Embryonic facial prominence (tissue), 1 donor: Measurements from ENCODE around the gene PACRGL.

Source experiments
- DNase-seq: peaks from one replicate; pipeline ENCODE4 v3.0.0-alpha.2; 2016; ENCODE audit errors: extremely low spot score

Gene PACRGL

DNA sequence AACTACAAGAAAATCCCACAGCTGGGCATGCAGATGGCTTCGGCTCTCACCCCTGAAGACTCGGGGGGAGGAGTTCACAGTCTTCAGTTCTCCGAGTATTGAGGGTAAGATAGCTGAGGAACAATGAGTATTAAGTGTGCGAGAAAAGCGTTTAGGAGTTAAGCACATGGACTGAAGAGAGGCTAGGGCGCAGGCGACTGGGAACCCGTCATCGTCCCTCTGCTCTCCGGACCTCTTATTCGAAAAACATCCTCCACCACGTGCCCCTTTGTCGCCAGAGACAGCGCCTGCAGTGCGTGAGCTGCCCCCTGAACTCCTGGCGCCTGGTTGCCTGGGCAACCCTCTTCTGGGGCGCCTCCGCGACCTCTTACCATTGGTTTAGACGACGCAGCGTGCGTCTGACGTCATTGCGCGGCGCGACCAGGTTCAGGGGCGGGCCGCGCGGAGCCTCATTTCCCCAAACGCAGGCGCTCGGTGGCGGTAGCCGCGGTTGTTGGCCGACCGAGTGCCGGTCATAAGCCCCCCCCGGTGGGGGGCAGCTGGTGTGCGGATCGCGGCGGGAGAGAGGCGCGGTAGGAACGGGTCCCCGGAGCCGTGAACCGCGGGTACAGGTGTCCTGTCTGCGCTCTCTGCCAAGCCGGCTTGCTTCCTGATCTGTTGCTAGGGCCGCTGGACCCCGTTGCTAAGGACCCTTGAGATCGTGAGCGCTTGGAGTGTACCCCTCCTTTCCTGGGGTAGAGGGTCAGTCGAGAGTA, at the start of gene PACRGL:
Gene PACRGL, plus strand, starts transcription at position 452 of the 755 bp plus-strand sequence. CDS start 4,024 bp downstream, outside the sequence.
- DNase-seq: peak; percentile 95

DNA sequence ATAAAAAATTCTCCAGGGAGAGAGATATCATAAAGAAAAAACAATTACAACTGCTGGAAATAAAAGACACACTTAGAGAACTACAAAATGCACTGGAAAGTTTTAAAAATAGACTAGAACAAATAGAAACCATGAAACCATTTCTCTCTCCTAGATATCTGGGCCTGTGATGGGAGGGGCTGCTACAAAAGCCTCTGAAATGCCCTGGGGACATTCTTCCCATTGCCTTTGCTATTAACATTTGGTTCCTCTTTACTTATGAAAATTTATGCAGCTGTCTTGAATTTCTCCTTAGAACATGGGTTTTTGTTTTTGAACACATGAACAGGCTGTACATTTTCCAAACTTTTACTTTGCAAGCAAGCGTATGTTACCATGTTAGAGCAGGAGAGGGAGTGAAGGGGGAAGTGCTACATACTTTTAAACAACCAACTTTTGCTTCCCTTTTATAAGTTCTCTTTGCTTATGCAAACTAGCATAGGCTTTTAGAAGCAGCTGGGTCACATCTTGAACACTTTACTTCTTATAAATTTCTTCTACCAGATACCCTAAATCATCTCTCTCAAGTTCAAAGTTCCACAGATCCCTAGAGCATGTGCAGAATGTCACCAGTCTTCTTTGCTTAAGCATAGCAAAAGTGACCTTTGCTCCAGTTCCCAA, 47.9 kb upstream of the PACRGL start:
- no peak for DNase-seq

DNA sequence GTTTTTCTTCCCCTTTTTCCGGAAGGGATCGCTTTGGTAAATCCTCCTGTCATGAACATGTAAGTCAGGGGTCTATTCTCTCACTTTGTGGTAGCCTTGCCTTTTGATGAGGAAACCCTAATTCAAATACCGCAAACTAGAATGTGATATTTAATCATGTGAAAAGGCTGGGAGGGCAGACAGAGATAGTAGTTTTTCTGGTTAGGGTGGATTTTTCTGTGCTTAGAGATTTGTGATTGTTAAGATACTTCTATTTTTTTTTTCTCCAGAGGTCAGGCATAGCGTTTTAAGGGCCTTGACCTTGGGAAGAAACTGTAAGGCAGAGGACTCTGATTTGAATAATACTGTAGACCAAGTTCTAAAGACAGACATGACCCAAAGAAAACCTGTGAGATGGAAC, 41.8 kb upstream of the PACRGL start:
- no peak for DNase-seq

DNA sequence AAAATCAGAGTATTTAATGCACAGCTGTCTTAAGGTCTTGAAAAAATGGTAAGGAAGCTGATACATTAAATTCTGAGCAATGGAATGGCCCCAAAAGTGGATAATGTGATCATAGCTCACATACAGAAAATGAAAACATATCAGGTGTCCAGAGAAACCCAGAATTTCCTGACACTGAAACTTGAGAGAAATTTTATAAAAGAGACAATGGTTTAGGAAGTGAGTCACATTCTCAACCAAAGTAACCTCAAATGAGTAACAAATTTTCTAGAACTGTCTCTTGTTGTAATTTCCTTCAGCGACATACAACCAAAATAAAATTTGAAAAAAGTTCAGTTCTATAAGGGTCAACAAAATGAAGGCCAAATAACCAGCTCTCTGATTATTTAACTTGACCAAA, 37.4 kb upstream of the PACRGL start:
- DNase-seq: no peak

GRCh38 chr4:20666012-20666860, 34.0 kb upstream of the PACRGL start:
- DNase-seq: no peak

GRCh38 chr4:20672262-20672661, 28.0 kb upstream of the PACRGL start:
- no peak for DNase-seq

DNA sequence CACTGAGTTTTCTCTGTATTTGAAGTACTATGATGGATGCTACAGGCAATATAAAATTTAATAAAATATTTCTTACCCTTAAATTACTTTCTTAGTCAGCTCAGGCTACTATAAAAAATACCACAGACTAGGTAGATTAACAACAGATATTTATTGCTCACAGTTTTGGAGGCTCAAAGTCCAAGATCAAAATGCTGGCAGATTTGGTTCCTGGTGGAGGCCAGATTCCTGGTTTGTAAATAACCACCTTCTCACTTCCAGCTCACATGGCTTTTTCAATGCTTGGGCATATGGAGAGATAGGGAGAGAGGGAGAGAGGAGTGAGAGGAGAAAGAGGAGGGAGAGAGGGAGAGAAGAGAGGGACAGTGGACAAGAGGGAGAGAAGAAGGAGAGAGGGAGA, 24.5 kb upstream of the PACRGL start:
- no peak for DNase-seq

DNA sequence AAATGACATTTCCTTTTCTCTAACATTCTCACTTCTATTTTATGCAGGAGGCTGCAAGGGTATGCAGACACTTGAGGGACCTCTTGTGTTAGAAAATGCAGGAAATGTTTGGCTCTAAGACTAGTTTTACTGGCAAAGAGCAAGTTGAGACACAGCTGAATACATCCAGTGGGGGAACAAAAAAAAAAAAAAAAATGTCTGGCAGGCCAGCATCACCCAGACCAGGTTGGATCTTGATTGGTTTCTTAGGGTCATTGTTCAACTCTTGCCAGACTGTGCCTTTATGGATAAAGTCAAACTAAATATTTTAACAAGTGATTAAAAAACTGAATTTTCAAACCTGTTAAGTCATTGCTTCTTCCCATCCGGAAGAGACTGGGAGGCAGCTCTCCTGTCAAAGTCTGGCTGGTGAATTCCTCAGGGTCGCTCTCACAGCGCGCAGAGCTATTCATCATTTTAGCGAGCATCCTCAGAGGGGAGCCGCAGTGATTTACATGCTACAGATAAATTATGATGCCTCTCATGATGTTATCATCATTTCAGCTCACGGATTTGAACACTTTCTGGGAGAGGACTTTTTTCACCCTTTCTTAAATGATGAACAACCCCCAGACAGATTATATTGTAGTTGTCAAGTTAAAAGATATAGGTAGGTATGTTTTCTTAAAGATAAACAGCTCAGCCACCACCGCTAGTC, 23.6 kb upstream of the PACRGL start:
- no peak for DNase-seq

- DNase-seq: no peak
Observed at GRCh38 chr4:20678400-20678799, 21.9 kb upstream of the PACRGL start.

GRCh38 chr4:20679951-20680350, 20.3 kb upstream of the PACRGL start:
- no peak for DNase-seq

GRCh38 chr4:20680736-20681135, 19.5 kb upstream of the PACRGL start:
- DNase-seq: no peak

GRCh38 chr4:20681271-20681670, 19.0 kb upstream of the PACRGL start:
- no peak for DNase-seq

GRCh38 chr4:20682853-20683252, 17.4 kb upstream of the PACRGL start:
- DNase-seq: no peak

- no peak for DNase-seq
Observed at GRCh38 chr4:20683766-20684165, 16.5 kb upstream of the PACRGL start.

GRCh38 chr4:20684852-20685763, 15.2 kb upstream of the PACRGL start:
- peak; percentile 43 for DNase-seq

GRCh38 chr4:20687864-20688263, 12.4 kb upstream of the PACRGL start:
- DNase-seq: no peak

DNA sequence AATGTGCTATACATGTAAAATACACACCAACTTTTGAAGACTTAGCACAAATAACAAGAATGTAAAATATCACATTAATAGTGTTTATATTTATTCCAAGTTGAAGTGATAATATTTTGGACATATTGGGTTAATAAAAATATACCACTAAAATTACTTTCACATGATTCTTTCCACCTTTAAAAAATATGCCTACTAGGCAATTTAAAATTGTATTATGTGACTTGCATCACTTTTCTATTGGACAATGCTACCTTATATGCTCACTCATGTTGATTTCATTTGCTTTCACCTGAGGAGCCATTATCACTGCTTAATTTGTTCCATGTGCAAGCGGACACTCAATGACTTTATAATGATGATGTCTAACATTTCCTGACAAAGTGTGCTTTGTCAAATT, 3.4 kb upstream of the PACRGL start:
- no peak for DNase-seq

GRCh38 chr4:20698382-20698781, 1.9 kb upstream of the PACRGL start:
- no peak for DNase-seq

DNA sequence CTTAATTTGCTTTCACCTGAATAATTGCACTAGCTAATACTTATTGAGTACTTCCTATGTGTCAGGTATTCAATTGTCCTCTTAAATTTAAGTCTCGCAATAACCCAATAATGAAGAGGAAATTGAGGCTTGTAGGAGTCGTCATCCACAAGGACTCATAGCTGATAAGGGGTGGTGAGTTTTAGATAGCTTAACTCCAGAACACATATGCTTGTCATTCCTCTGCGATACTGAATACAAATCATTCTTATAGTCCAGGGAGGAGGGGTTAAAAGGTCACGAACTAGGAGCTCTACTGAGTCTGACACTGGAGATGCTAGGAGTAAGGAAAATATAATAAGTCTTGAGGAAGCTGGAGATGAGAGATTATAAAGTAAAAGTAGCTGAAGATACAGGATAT, 1.4 kb upstream of the PACRGL start:
- DNase-seq: no peak

DNA sequence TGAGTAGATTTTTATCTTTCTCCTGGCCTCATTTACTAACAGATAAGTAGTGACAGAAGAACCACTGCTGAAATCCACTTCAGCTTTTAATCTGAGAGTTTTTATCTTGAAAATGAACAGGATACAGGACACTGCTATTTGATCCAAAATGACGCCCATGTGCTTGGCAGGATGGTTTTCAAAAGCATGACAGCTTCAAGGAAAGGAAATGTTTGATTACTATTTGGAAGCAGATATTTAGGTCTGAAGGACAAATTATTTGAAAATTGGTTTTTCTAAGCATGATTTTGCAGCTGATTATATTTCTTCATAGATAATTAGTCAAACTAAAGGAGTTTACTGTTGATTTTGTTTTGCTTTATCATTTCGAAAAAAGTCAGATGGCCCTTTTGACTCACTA, 11.1 kb downstream of the PACRGL start:
- DNase-seq: no peak

- no peak for DNase-seq
Observed at GRCh38 chr4:20723019-20723418, 22.8 kb downstream of the PACRGL start.
